HPDE6-E6E7 (cell line): ENCODE data around the gene CLDN19.
"Not testable (repeated sequence)": the region's sequence is repeated elsewhere in the genome, so short reads cannot be mapped to it uniquely, and the experiment has no call there.

Experiments
- DNase-seq: peaks from one replicate; pipeline ENCODE4 v3.0.0; 2011; ENCODE audit warnings: missing footprints; ENCODE audit errors: extremely low spot score

The CLDN19 gene

GRCh38 chr1:42759114-42759513 is 19.1 kb upstream of the CLDN19 start:
- DNase-seq, result no peak

- no peak for DNase-seq
These were observed 18.6 kb upstream of the CLDN19 start for GRCh38 chr1:42758641-42759040.

GRCh38 chr1:42757892-42758275 is 17.8 kb upstream of the CLDN19 start:
- DNase-seq, result no peak

- DNase-seq, result peak; percentile 52
These were observed 17.2 kb upstream of the CLDN19 start for GRCh38 chr1:42756956-42757891.

GRCh38 chr1:42753070-42753469 is 13.0 kb upstream of the CLDN19 start:
- DNase-seq, result no peak

GRCh38 chr1:42752284-42752683 is 12.2 kb upstream of the CLDN19 start:
- DNase-seq, result no peak

GRCh38 chr1:42751511-42752070 is 11.6 kb upstream of the CLDN19 start:
- not testable (repeated sequence) for DNase-seq

- no peak for DNase-seq
These were observed 10.0 kb upstream of the CLDN19 start for GRCh38 chr1:42750041-42750440.

GRCh38 chr1:42748461-42749410 is 8.7 kb upstream of the CLDN19 start:
- no peak for DNase-seq

- no peak for DNase-seq
These were observed 8.0 kb upstream of the CLDN19 start for GRCh38 chr1:42748021-42748420.

GRCh38 chr1:42747125-42747524 is 7.1 kb upstream of the CLDN19 start:
- no peak for DNase-seq

GRCh38 chr1:42746436-42747105 is 6.5 kb upstream of the CLDN19 start:
- DNase-seq, result no peak

- no peak for DNase-seq
These were observed 5.8 kb upstream of the CLDN19 start for GRCh38 chr1:42745851-42746250.

GRCh38 chr1:42744148-42744413 is 4.0 kb upstream of the CLDN19 start:
- no peak for DNase-seq

- DNase-seq, result peak; percentile 86
These were observed 3.5 kb upstream of the CLDN19 start for GRCh38 chr1:42743317-42744147.

- no peak for DNase-seq
These were observed 2.7 kb upstream of the CLDN19 start for GRCh38 chr1:42742617-42743316.

- DNase-seq, result no peak
These were observed 2.1 kb upstream of the CLDN19 start for GRCh38 chr1:42742141-42742540.

- no peak for DNase-seq
These were observed 1.7 kb upstream of the CLDN19 start for GRCh38 chr1:42741706-42742105.

- DNase-seq, result no peak
These were observed 980 bp upstream of the CLDN19 start for GRCh38 chr1:42740851-42741580.
